HG03558 (cell line): ENCODE data around the gene TPX2.
"Not testable (repeated sequence)": the region's sequence is repeated elsewhere in the genome, so short reads cannot be mapped to it uniquely, and the experiment has no call there.

ENCODE experiments used
- ATAC-seq: cut with Tn5 transposase; IDR thresholded peaks from one replicate; pipeline ENCODE4 v1.9.1; 2021; ENCODE audit warnings: moderate number of reproducible peaks; ENCODE audit not compliant: unreplicated experiment; ENCODE audit errors: extremely low read depth

Gene TPX2

DNA sequence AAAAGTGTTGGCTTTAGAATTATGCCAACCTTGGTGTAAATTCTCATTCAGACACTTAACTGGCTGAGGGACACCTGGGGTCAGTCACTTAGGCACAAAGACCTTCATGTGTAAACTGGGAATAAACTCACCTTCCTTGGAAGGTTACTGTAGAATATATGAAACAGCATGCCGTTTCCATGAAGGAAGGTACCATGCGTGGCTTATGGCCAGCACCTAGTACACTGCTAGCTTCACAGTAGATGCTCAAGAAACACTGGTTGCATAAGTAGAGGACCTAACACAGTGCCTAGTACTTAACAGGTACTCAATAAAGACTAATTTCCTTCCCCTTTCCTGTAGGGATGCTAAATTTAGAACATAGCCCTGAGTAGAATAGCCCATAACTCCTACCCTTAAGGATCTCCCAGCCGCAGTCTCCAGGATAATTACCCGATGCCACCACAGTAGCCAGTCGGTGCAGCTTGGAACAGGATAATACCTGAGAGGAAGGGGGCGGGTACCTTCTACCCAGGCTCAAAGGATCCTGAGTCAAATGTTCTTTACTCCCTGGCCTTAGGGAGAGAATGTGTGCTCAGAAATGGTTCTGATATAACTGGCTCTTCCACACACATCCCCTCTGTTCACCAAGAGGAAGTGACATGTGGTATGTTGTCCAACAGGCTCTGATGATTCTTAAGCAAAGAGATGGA is 20.0 kb upstream of the TPX2 start:
- ATAC-seq = no peak

DNA sequence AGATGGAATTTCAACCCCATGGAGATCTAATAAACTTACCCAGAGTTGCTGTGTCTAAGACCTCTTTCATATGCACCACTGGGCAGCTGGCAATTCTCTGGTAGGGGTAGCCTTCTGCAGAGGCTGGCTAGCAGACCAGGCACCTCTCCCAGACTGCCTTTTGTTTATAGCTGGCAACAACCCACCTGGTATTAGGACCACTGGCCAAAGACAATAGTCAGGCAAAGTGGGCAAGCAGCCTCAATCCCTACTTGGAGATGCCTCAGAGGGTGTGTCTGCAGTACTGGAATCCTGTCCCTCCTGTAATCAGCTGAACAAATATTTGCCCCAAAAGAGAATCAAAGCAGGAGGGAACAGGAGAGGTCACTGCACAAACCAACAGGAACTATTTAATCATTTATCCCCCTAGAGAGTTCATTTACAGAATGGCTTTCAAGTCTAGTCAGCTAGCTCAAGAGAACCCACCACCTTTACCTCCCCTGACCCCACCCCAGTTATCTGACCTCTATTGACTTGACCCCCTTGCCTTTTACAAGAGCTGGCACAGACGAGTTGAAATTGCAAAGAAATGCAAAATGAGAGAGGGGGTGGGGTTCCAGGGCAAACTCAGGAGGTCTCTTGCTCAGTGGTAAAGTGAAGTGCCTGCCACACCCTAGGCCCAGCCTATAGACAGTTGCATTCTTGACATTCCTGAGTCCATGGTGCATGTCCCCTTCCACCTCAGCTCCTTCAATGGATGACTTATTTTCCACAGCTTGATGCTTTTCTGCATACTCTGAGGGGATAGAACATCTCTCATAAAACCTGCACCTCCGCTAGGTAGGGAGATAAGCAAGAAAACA is 19.2 kb upstream of the TPX2 start:
- no peak for ATAC-seq

GRCh38 chr20:31720486-31721407 is 18.3 kb upstream of the TPX2 start:
- no peak for ATAC-seq

- ATAC-seq = no peak
These were observed 17.5 kb upstream of the TPX2 start for GRCh38 chr20:31721408-31722256.

- ATAC-seq = no peak
These were observed 16.6 kb upstream of the TPX2 start, which contains the start of gene BCL2L1 for GRCh38 chr20:31722257-31723068. BCL2L1 (minus strand) TSS chr20:31722868; CDS start chr20:31722218, 650 bp downstream.

DNA sequence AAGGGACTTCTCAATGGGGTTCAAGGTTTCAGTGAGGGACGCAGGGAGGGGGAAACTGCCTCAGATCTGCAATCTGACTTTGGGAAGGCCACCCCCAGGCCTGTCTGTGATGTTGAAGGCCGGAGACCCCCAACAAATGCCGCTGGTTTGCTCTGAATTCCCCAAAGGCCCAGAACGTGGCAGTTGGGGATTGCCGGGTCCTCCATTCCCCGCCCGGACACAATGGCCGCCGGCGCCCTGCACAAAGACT is 16.1 kb upstream of the TPX2 start:
- ATAC-seq = no peak

DNA sequence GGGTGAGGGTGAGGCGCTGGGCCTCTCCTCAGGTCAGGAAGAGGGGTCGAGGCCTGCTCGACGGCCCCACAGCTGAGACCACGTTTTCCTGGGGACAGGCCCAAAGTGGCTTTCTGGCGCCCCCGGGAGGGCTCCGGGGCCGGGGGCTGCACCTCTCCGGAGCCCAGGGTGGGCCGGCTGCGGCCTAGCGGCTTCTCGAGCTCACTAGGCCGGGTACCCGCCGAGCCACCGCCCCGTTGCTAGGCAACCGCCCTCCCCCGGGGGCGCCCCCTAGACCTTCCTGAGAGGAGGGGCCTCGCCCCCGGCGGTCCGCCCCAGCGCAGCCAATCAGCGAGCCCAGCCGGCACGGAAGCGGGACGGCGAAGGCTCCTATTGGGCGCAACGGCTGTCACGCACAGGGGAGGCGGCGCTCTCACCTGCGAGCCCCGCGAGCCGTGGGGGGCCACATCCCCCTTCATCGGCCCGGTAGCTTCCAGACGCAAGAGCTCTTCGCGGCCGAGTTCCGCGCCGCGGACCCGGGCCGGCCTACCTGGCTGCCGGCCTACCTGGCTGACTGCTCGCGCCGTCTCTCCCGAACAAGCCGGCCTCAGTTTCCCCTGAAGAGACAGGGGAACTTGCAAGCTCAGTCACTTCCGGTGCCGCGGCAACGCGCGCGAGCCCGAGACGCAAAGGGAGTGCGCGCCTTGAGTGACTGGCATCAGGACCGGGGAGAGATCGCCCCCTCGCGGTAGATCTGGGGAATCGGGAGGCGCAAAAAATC is 15.6 kb upstream of the TPX2 start:
- peak; percentile 64 for ATAC-seq

DNA sequence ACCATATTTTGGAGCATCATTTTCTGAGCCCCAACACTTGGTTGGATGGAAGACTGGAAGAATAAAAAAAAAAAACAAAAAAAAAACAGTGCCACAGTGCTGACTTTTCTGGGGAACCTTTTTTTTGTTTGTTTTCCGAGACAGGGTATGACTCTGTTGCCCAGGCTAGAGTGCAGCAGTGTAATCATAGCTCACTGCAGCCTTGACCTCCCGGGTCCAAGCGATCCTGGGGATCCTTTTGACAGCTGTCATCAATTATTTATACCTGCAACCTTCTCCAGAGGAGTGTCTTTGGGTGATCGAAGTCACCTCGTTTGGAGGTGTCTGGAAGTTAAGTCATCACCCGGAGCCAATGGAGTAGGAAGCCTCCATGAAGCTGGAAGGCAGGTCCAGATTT is 7.8 kb upstream of the TPX2 start:
- ATAC-seq = no peak

DNA sequence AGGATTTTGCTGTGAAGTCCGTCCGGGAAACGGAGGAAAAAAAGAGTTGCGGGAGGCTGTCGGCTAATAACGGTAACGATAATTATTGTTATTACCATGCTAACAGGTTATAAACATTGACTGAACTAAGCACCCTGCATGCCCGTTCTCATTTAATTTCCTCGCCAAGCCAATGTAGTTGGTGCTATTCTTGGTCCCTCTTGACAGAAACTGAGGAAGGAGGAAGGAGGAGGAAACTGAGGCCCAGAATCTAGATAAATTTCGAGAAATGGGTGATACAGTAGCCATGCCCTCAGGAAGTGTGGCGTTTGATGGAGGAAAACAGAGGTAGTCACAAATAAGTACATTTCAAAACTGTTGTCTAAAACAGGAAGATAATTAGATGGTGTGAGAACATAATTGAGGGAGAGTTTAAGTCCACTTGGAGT is 474 bp downstream of the TPX2 start:
- ATAC-seq = no peak

- ATAC-seq = no peak
These were observed 1.1 kb downstream of the TPX2 start for GRCh38 chr20:31740208-31740607.

DNA sequence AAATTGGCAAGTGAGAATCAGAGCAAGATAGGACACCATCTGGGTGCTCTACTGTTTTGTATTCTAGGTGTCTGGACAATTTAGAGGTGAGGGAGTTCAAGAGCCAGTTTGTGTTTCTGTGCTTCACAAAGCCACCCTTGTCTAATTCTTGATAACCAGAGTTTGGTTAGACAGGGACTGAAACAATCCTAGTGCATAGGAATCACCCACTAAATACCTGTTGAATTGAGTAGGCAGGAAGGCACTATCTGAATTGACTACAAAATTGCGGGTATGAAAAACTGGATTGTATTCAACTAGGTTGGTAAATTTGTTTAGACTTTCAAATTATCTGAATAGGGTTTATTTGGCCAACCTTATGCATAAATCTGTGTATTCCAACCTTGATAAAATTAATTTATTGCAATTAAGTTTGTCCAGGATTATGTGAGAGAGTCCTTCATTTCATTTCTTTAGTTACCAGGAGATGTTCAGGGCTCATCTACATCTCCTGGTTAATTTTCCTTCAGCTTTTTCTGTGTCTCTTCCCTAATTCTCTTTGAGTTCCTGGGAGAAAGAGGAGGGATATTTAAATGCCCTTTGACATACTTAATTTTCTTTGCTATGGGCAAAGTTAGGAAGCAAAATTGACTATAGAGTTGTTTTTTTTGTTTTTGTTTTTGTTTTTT is 1.7 kb downstream of the TPX2 start:
- ATAC-seq = no peak

- ATAC-seq = no peak
These were observed 7.2 kb downstream of the TPX2 start for GRCh38 chr20:31746068-31746878.

GRCh38 chr20:31747028-31747427 is 7.9 kb downstream of the TPX2 start:
- not testable (repeated sequence) for ATAC-seq

DNA sequence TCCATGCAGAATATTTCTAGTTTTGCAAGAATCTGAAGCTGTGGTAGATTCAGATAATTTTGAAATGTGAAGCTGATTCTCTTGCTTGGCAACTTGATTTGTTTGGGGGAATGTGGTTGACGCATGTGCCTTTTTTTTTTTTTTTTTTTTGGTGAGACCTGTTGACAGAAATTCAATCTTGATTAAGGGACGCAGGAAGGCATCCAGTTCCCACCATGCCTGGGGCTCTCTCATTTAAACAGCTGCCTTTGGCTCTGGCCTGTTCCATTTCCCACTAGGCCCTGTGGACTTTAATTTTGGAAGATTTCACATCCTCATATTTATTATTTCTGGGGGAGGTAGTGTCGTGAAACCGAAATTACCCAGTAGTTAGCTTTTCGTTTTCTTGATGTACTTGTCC is 8.6 kb downstream of the TPX2 start:
- ATAC-seq = no peak

DNA sequence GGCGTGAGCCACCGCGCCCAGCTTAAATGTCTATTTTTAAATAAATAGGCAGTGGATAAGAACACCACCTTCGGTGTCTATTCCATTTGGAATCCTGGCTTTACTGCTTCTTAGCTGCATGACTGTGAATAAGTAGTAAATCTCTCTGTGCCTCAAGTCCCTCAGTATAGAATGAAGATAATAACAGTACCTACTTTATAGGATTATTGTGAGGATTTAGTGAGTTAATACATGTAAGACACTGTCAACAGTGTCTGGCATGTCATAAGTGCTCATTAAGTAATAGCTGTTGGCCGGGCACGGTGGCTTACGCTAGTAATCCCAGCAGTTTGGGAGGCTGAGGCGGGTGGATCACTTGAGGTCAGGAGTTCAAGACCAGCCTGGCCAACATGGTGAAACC is 10.1 kb downstream of the TPX2 start:
- ATAC-seq = no peak

DNA sequence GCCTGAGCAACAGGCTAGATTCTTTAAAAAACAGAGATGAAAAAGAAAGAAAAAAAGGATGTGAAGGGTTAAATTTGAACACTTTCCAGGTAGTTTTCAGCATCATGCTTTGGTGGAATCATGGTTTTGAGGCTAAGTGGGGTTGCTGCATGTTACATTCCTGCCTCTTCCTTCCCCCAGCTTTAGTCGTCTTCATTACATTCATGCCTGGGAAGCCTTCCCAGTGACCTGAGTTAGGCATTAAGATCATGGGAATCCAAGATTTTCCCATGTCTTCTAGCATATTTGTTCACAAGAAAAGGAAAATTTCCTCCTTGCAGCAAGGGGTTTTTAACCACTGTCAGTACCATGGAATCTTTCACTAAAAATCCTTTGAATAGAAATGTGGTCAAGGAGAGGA is 12.0 kb downstream of the TPX2 start:
- no peak for ATAC-seq

GRCh38 chr20:31757254-31757653 is 18.2 kb downstream of the TPX2 start:
- ATAC-seq = no peak
